ENCODE data around the gene NPW. TPM values are rescaled to one million over a fixed set of nuclear protein-coding genes. Genes with fewer than 3 reads are reported as not detected.

Gene NPW
- total RNA-seq, 2 experiments from 2014 or later = 0.85 to 3.7 TPM

DNA sequence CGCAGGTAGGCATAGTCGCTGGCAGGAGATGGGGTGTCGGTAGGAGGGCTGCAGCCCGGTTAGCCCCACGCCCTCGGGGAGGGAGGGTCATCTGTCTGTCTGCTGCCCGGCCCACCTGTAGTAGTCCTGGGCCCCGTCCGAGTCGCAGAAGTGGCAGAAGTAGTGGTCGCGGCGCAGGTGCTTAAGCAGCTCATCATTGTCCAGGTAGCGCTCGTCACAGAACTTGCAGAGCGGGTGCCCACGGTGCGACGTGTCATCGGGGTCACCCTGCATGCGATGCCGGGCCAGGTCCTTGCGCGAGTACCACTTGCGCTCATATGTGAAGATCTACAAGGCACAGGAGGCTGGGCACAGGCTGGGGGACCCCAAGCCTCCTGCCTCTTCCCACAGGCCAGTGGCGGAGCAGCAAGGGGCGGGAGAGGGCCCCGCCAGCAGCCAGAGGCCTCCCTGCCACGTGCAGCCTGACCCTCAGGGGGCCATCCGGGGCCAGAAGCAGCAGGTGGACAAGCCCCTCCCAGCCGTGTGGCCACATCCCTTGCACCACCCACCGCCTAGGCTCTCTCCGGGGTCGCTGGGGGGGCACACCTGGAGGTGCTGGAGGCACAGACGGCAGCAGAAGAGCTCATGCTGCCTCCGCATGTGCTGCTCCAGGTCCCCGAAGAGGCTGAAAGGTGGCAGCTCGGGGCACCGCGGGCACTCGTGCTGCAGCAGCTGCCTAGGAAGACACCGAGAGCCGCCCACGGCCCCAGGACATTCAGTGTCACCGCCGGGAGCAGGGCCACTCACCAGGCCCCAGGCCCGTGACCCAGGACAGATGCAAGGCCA lies 17.0 kb upstream of the NPW start:
- peaks cover 17% of the 10 kb centered on the region for H3K4me1 ChIP-seq (ENCODE audit: insufficient read depth, low read length, poor library complexity, severe bottlenecking)
- H3K4me2 ChIP-seq (ENCODE audit: low read length) = no peak overlapping the region
- TF ChIP-seq EZH2phosphoT487 (IDR thresholded peaks at IDR 0.05; ENCODE audit: borderline replicate concordance, low read depth, low read length) = no peak
- no peak for TF ChIP-seq CTCF (conservative IDR thresholded peaks at IDR 0.05; ENCODE audit: low read length)
- peaks cover 3% of the 10 kb centered on the region; the same call in 1 of the 2 replicates for H4K20me1 ChIP-seq (ENCODE audit: insufficient read depth, low read length)
- peaks cover 14% of the 10 kb centered on the region for H3K79me2 ChIP-seq (ENCODE audit: insufficient read depth, low read depth, low read length)
- no peaks in the 10 kb centered on the region for H3K9me2 ChIP-seq (ENCODE audit: insufficient read depth, low read length)
- no peaks in the 10 kb centered on the region for H3K9me3 ChIP-seq (ENCODE audit: low read length)
- H3K36me3 ChIP-seq (ENCODE audit: insufficient read depth, low read length) = peaks cover 71% of the 10 kb centered on the region
- H3K4me3 ChIP-seq (ENCODE audit: low read depth, low read length, poor library complexity, severe bottlenecking) = no peak overlapping the region
- DNase-seq (ENCODE audit: low spot score) = no peak
- H3K27ac ChIP-seq (ENCODE audit: low read depth, low read length, poor library complexity, severe bottlenecking) = no peak overlapping the region
- BruUV-seq (replicated peaks) = no TSS peak
- intact Hi-C loops (cut with micrococcal nuclease; ENCODE audit: unreplicated experiment) = no loop called here
- ChIA-PET POLR2A (interaction anchor here (0.5 kb wide), 1 partner anchor 8 kb away, joined by 6 read pairs; no protein-coding TSS in a partner anchor), CTCF (ENCODE audit: unreplicated experiment) (no interaction called here)
- H2AFZ ChIP-seq (ENCODE audit: low read length) = no peak overlapping the region

DNA sequence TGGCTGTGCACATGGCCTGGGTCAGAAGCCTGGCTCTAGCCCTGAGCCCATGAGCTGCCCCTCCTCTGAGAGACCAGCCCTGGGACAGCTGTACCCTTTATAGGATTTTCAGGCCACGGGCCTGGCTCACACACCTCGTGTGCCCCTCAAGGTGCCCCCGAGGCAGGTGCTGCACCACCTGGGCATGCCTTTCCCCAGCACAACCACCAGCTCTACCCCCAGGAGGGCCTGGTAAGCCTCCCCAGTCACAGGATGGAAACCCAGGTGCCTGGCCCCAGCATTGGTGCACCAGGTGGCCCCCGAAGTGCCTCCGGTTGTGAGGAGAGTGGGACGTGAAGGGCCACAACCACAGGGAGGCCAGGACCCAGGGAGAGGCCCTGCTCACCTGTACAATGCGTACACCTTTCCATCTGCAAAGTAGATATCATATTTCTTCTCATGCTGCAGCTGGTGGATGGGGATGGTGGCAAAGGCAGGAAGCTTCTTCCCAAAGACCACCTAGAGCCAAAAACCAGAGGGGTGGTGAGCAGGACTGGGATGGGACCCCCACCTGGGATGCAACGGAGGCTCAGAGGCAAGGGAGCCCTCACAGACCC lies 16.3 kb upstream of the NPW start:
- ChIA-PET POLR2A (interaction anchor here (0.5 kb wide), 1 partner anchor 8 kb away, joined by 6 read pairs; no protein-coding TSS in a partner anchor), CTCF (ENCODE audit: unreplicated experiment) (no interaction called here)
- DNase-seq (ENCODE audit: low spot score) = no peak
- intact Hi-C loops (cut with micrococcal nuclease; ENCODE audit: unreplicated experiment) = no loop called here
- H3K9me3 ChIP-seq (ENCODE audit: low read length) = no peaks in the 10 kb centered on the region
- no peaks in the 10 kb centered on the region for H3K9me2 ChIP-seq (ENCODE audit: insufficient read depth, low read length)
- H3K79me2 ChIP-seq (ENCODE audit: insufficient read depth, low read depth, low read length) = peaks cover 21% of the 10 kb centered on the region
- H3K27ac ChIP-seq (ENCODE audit: low read depth, low read length, poor library complexity, severe bottlenecking) = no peak overlapping the region
- peaks cover 5% of the 10 kb centered on the region; the same call in 1 of the 2 replicates for H4K20me1 ChIP-seq (ENCODE audit: insufficient read depth, low read length)
- no peak overlapping the region for H2AFZ ChIP-seq (ENCODE audit: low read length)
- H3K36me3 ChIP-seq (ENCODE audit: insufficient read depth, low read length) = peaks cover 69% of the 10 kb centered on the region
- no TSS peak for BruUV-seq (replicated peaks)
- H3K4me3 ChIP-seq (ENCODE audit: low read depth, low read length, poor library complexity, severe bottlenecking) = no peak overlapping the region
- TF ChIP-seq CTCF (conservative IDR thresholded peaks at IDR 0.05; ENCODE audit: low read length) (no peak), EZH2phosphoT487 (IDR thresholded peaks at IDR 0.05; ENCODE audit: borderline replicate concordance, low read depth, low read length) (no peak)
- H3K4me1 ChIP-seq (ENCODE audit: insufficient read depth, low read length, poor library complexity, severe bottlenecking) = peaks cover 24% of the 10 kb centered on the region
- H3K4me2 ChIP-seq (ENCODE audit: low read length) = no peak overlapping the region

All from OCI-LY7 (cell line).